GM20000 (cell line): Measurements from ENCODE around the gene RASGRF2.
"Not testable (repeated sequence)": the region's sequence is repeated elsewhere in the genome, so short reads cannot be mapped to it uniquely, and the experiment has no call there.

ENCODE experiments used
- DNase-seq: peaks from one replicate; pipeline ENCODE4 v3.0.0; 2012; ENCODE audit warnings: low spot score
- CTCF ChIP-seq: IDR thresholded peaks from 2 replicates; pipeline ENCODE4 v1.5.1; 2012; ENCODE audit warnings: mild to moderate bottlenecking, control low read depth; ENCODE audit errors: extremely low read depth, missing control alignments

Gene RASGRF2

DNA sequence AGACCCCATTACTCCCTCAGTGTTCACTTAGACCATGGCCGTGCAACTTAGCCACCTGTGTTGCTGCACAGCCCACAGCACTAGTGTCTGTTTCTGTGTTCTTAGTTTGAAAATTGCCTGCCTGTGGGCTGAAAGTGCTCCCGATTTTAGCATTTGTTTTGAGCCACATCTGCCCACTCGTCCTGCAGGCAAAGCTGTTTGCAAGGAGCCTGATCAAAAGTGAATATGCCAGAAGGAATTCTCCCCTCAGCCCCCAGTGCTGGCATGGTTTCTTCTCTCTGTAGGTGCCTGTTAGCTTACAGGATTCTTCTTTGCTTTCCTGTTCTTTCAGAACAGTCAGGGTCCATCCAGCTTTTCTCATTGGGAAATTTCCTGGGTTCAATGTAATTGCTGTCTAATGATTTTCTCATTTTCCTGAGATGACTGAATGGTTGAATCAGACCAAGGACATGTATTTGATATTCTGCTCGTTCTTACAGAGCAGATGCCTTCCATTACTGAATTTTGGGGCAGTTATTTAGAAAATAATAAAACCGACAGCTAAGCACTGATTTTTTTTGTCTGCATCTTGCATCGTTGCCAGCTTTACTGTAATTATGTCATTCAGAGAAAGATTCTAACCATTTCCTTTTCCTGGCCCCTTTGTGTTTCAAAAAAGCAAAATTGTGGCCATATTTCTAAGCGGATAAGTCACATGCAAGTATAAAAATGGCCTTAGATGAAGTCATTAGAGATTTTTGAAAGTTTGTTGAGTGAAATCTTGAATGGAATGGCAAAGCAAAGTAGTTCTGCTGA lies 161.9 kb downstream of the RASGRF2 start:
- TF ChIP-seq CTCF, result no peak
- no peak for DNase-seq

DNA sequence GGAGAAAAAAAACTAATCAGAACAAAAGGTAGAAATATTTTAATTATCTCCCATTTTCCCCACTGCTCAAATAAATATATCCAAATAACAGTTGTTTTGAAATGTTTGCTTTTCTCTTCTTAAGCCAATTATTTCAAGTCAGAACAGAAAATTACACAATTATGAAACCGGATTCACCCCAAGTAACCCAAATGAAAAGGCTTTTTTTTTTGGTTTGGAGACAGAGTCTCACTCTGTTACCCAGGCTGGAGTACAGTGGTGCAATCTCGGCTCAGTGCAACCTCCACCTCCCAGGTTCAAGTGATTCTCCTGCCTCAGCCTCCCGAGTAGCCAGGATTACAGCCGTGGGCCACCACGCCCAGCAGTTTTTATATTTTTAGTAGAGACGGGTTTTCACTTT lies 164.5 kb downstream of the RASGRF2 start:
- DNase-seq, result not testable (repeated sequence)

DNA sequence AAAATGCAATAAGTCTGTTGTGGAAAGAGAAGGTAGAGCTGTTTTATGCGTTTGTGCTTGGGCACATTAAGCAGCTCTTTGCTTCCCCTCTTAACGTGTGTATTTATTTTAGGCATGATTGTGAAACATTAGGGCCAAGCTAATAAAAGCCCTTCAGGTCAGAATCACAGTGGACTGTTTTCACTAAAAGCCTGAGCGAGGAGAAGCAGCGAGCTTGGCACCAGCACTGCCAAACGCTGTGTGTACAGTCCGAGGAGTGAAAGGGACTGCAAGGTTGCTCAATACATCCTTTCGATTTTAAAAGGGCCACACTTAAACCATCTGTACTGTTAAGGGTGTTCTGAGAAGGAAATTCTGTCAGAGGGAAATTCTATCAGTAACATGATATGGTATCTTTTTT lies 165.8 kb downstream of the RASGRF2 start:
- no peak for DNase-seq
- TF ChIP-seq CTCF, result no peak

DNA sequence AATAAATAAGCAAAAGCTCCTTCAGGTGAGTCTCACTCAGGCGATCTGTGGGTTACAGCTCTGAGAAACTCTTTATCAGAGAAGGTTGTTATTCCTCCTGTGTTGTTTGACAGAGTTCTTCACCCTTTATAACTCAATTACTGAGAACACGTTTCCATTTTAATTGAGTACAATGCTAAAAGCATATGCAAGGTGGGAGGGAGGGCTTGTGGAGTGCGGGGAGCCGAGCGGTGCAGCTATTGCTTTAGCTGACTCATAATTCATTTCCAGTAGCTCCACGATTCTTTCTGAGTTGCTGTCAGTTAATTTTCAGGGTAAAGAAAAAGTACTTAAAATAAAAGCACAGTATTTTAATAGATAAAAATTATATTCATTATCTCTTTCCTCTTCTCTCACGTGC lies 168.3 kb downstream of the RASGRF2 start:
- no peak for TF ChIP-seq CTCF

DNA sequence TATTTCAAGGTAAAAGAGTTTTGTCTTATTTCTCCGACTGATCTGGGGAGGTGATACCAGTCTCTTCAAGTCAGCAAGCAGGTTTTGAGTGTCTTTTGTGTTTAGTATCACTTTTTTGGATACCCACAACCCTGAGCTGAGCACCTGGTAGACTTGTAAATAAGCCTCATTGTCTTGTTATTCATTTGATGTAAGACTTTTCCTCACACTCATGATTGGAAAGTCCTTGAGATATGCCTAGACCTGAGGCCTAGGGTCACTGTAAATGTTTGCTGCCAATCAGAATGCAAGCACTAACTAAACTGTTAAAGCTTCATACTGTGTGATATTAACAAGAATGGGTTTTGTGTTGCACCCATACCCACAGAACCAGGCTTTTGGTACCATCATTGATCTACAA lies 172.2 kb downstream of the RASGRF2 start:
- DNase-seq, result no peak
- no peak for TF ChIP-seq CTCF

More for the DNA sequence above, 168.3 kb downstream of the RASGRF2 start:
- no peak for DNase-seq

DNA sequence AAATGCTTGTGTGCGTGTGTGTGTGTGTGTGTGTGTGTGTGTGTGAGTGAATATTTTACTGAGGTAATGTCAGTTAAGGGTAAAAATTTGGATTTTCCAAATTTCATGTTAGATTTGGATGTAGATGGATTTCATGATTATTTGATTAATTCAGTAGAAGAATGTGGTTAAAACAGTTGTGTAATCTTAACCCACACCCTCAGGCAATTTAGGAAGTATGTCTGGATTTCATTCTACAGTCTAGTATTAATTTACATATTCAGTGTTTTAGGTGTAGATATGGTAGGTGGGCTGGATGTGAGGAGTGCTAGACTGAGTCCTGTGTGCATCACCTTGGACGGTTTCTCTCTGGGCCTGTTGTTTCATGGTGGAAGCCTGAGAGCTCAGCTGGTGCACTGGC lies 173.9 kb downstream of the RASGRF2 start:
- DNase-seq, result no peak
- no peak for TF ChIP-seq CTCF

DNA sequence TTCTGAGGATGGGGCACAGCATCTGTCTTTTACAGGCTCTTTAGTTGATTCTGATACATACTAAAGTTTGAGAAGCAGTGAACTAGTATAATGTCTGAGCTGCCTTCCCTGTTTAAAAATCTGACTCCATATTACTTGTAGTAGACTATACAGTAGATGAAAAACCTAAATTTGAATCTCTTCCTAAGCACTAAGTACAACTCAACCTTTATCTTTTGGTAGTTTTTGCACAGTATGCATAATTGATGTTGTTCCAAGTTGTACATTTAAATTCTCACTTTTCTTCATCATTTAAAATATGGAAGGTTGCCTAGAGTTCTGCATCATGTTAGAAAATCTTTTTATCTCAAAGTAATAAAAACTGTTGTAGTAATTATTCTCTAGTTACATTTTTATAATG lies 174.4 kb downstream of the RASGRF2 start:
- no peak for TF ChIP-seq CTCF
- no peak for DNase-seq

DNA sequence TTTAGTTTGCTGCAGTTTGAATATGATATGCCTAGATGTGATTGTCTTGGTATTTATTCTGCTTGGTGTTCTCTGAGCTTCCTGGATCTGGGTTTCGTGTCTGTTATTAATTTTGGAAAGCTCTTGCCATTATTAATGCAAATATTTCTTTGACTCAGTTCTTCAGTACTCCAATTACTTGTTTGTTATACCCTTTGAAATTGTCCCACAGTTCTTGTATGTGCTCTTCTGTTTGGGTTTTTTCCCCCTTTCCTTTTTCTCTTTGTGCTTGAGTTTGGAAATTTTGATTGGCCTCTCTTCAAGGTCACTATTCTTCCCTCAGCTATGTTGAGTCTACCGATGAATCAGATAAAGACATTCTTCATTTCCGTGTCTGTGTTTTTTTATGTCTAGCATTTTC lies 176.4 kb downstream of the RASGRF2 start:
- TF ChIP-seq CTCF, result no peak
- DNase-seq, result no peak
